Hepatocyte (in vitro differentiated cells): ENCODE measurements around the gene ZNF496. TPM values are rescaled to one million over a fixed set of nuclear protein-coding genes. Genes with fewer than 3 reads are reported as not detected.

Experiments used
- DNase-seq: peaks from one replicate; pipeline ENCODE4 v3.0.0-alpha.2; 2016; ENCODE audit warnings: low spot score
- H2AFZ ChIP-seq: fragments of 200-600 bp; sonication (generic); 2 replicates; pipeline ENCODE4 v1.6.0; 2016; ENCODE audit warnings: antibody characterized with exemption, mild to moderate bottlenecking
- H3K27ac ChIP-seq: fragments of 200-600 bp; sonication (generic); 2 replicates; pipeline ENCODE4 v1.5.1; 2016; ENCODE audit warnings: mild to moderate bottlenecking
- H3K27me3 ChIP-seq: fragments of 200-600 bp; sonication (generic); 2 replicates; pipeline ENCODE4 v1.6.1; 2016
- H3K36me3 ChIP-seq: fragments of 200-600 bp; sonication (generic); replicated peaks from 2 replicates; pipeline ENCODE4 v1.5.1; 2016; ENCODE audit warnings: low read depth; ENCODE audit not compliant: insufficient read depth
- H3K4me1 ChIP-seq: fragments of 200-600 bp; sonication (generic); 2 replicates; pipeline ENCODE4 v1.5.1; 2016; ENCODE audit warnings: mild to moderate bottlenecking, moderate library complexity; ENCODE audit not compliant: insufficient read depth
- H3K4me2 ChIP-seq: fragments of 200-600 bp; sonication (generic); 2 replicates; pipeline ENCODE4 v1.6.0; 2016
- H3K4me3 ChIP-seq: fragments of 200-600 bp; sonication (generic); 2 replicates; pipeline ENCODE4 v1.5.1; 2016; ENCODE audit warnings: mild to moderate bottlenecking
- H3K79me2 ChIP-seq: fragments of 200-600 bp; sonication (generic); 2 replicates; pipeline ENCODE4 v1.6.0; 2017; ENCODE audit warnings: mild to moderate bottlenecking
- H3K9me2 ChIP-seq: fragments of 200-600 bp; sonication (generic); replicated peaks from 2 replicates; pipeline ENCODE4 v1.6.0; 2017; ENCODE audit warnings: mild to moderate bottlenecking; ENCODE audit not compliant: insufficient read depth
- H3K9me3 ChIP-seq: fragments of 200-600 bp; sonication (generic); 2 replicates; pipeline ENCODE4 v1.5.1; 2016; ENCODE audit warnings: low read depth, mild to moderate bottlenecking
- H4K20me1 ChIP-seq: fragments of 200-600 bp; sonication (generic); 2 replicates; pipeline ENCODE4 v1.6.0; 2016; ENCODE audit warnings: mild to moderate bottlenecking; ENCODE audit not compliant: insufficient read depth, poor library complexity, severe bottlenecking
- CTCF ChIP-seq: fragments of 200-600 bp; sonication (generic); IDR thresholded peaks from 2 replicates; pipeline ENCODE4 v1.5.1; 2016; ENCODE audit warnings: antibody characterized with exemption, mild to moderate bottlenecking; ENCODE audit not compliant: poor library complexity
- EZH2 ChIP-seq: fragments of 200-600 bp; sonication (generic); IDR thresholded peaks from 2 replicates; pipeline ENCODE4 v1.6.1; 2016; ENCODE audit warnings: antibody characterized with exemption, mild to moderate bottlenecking, borderline replicate concordance
- EZH2phosphoT487 ChIP-seq: fragments of 200-600 bp; sonication (generic); IDR thresholded peaks from one replicate; pipeline ENCODE4 v1.6.1; 2018; ENCODE audit warnings: antibody characterized with exemption, mild to moderate bottlenecking, low read depth, moderate library complexity; ENCODE audit not compliant: unreplicated experiment, severe bottlenecking
- WGBS: methylation state at CpG from one replicate; pipeline ENCODE4 v1.1.6; 2016; ENCODE audit warnings: low lambda C conversion rate; ENCODE audit errors: missing lambda C conversion rate; 5-methylcytosine and 5-hydroxymethylcytosine counted together
- polyA plus RNA-seq: library from polyadenylated mRNA; unstranded; fragments of >200 nt; fragmentation: Nextera tagmentation; extraction: Ambion mirVana; gene quantifications from 2 replicates; pipeline ENCODE4 v1.2.1, GENCODE V29; 2016
- total RNA-seq: library from RNA; depleted of rRNA; stranded (reverse); fragments of >200 nt; gene quantifications from 2 replicates; pipeline ENCODE4 v1.2.3, GENCODE V29; 2014

The ZNF496 gene
- total and polyA plus RNA-seq, 2 experiments from 2014 or later: 10.5 to 16.5 TPM

- 98% methylated on average over 2 of the region's 2 CpGs for WGBS
- H4K20me1 ChIP-seq: no peaks in the 10 kb centered on the region
- H3K27ac ChIP-seq: no peak overlapping the region
These were observed 27.6 kb downstream of the ZNF496 start for GRCh38 chr1:247304031-247304430.

GRCh38 chr1:247303216-247303615 is 28.5 kb downstream of the ZNF496 start:
- no peak overlapping the region for H2AFZ ChIP-seq
- H3K4me2 ChIP-seq: no peak overlapping the region
- H3K9me2 ChIP-seq: no peaks in the 10 kb centered on the region
- no peak overlapping the region for H3K27ac ChIP-seq
- H3K79me2 ChIP-seq: no peaks in the 10 kb centered on the region
- 73% methylated on average over 5 of the region's 5 CpGs for WGBS
- H3K27me3 ChIP-seq: no peaks in the 10 kb centered on the region
- no peaks in the 10 kb centered on the region for H3K9me3 ChIP-seq
- no peak for TF ChIP-seq CTCF
- TF ChIP-seq EZH2phosphoT487: no peak
- TF ChIP-seq EZH2: no peak
- H3K4me1 ChIP-seq: no peaks in the 10 kb centered on the region
- no peak overlapping the region for H3K4me3 ChIP-seq
- no peak for DNase-seq
- H3K36me3 ChIP-seq: no peaks in the 10 kb centered on the region
- no peaks in the 10 kb centered on the region for H4K20me1 ChIP-seq

More at GRCh38 chr1:247304031-247304430, 27.6 kb downstream of the ZNF496 start:
- TF ChIP-seq EZH2phosphoT487 (no peak), CTCF (no peak), EZH2 (no peak)
- Histone ChIP-seq H3K4me1 (no peaks in the 10 kb centered on the region), H3K36me3 (no peaks in the 10 kb centered on the region), H3K9me2 (no peaks in the 10 kb centered on the region), H2AFZ (no peak overlapping the region), H3K4me2 (no peak overlapping the region), H3K27me3 (no peaks in the 10 kb centered on the region), H3K9me3 (no peaks in the 10 kb centered on the region), H3K4me3 (no peak overlapping the region), H3K79me2 (no peaks in the 10 kb centered on the region)
- no peak for DNase-seq

- Histone ChIP-seq H3K4me3 (no peak overlapping the region), H3K36me3 (no peaks in the 10 kb centered on the region), H2AFZ (no peak overlapping the region), H3K9me3 (no peaks in the 10 kb centered on the region), H3K27me3 (no peaks in the 10 kb centered on the region), H4K20me1 (no peaks in the 10 kb centered on the region), H3K9me2 (no peaks in the 10 kb centered on the region), H3K27ac (no peak overlapping the region), H3K4me1 (no peaks in the 10 kb centered on the region), H3K4me2 (no peak overlapping the region), H3K79me2 (no peaks in the 10 kb centered on the region)
- WGBS: 98% methylated on average over 16 of the region's 17 CpGs
- no peak for TF ChIP-seq CTCF
- no peak for TF ChIP-seq EZH2
- TF ChIP-seq EZH2phosphoT487: no peak
- DNase-seq: no peak
These were observed 30.5 kb downstream of the ZNF496 start for GRCh38 chr1:247301176-247301540.
